Liver (tissue), 9 donors: Measurements from ENCODE around the gene YAF2. TPM values are rescaled to one million over a fixed set of nuclear protein-coding genes. Genes with fewer than 3 reads are reported as not detected.
"Not testable (repeated sequence)": the region's sequence is repeated elsewhere in the genome, so short reads cannot be mapped to it uniquely, and the experiment has no call there.

Experiments
- DNase-seq: peaks from one replicate; pipeline ENCODE4 v3.0.0-alpha.2; 2017; ENCODE audit warnings: low spot score
- H3K27ac ChIP-seq, 2 donors: one replicate each; pipeline ENCODE4 v1.7.0; 2013; ENCODE audit warnings: inconsistent platforms in 2 of 2, low read length in 2 of 2, control low read depth in 1 of 2, low read depth in 1 of 2, mild to moderate bottlenecking in 1 of 2
- H3K27me3 ChIP-seq, 4 donors: one replicate each; pipeline versions ENCODE4 v1.6.1 to v1.7.0; 2013; ENCODE audit warnings: low read length in 3 of 4, inconsistent platforms in 1 of 4, mild to moderate bottlenecking in 1 of 4, moderate library complexity in 1 of 4; ENCODE audit not compliant: control insufficient read depth in 4 of 4, insufficient read depth in 4 of 4
- H3K36me3 ChIP-seq, 4 donors: one replicate each; pipeline versions ENCODE4 v1.6.1 to v1.7.0; 2013; ENCODE audit warnings: low read length in 3 of 4, mild to moderate bottlenecking in 3 of 4, low read depth in 1 of 4, moderate library complexity in 1 of 4; ENCODE audit not compliant: control insufficient read depth in 4 of 4, insufficient read depth in 3 of 4
- H3K4me1 ChIP-seq, 4 donors: one replicate each; pipeline versions ENCODE4 v1.6.1 to v1.7.0; 2013; ENCODE audit warnings: low read length in 3 of 4, mild to moderate bottlenecking in 3 of 4, moderate library complexity in 1 of 4; ENCODE audit not compliant: control insufficient read depth in 4 of 4, insufficient read depth in 4 of 4
- H3K4me3 ChIP-seq, 3 donors: one replicate each; pipeline versions ENCODE4 v1.6.1 to v1.7.0; 2013; ENCODE audit warnings: low read length in 3 of 3, control low read depth in 1 of 3, low read depth in 1 of 3, mild to moderate bottlenecking in 1 of 3
- H3K9ac ChIP-seq, 2 donors: one replicate each; pipeline ENCODE4 v1.7.0; 2013; ENCODE audit warnings: low read length in 2 of 2, mild to moderate bottlenecking in 2 of 2, moderate library complexity in 2 of 2, control low read depth in 1 of 2, low read depth in 1 of 2
- H3K9me3 ChIP-seq, 4 donors: one replicate each; pipeline versions ENCODE4 v1.6.1 to v1.7.0; 2013; ENCODE audit warnings: low read length in 3 of 4; ENCODE audit not compliant: control insufficient read depth in 4 of 4
- ATF3 ChIP-seq: IDR thresholded peaks from 2 replicates; pipeline ENCODE4 v1.6.1; 2016; ENCODE audit warnings: antibody characterized with exemption
- EGR1 ChIP-seq, 2 donors: IDR thresholded peaks; 2 replicates each; pipeline ENCODE4 v1.6.1; 2016 to 2018; ENCODE audit warnings: antibody characterized with exemption in 2 of 2, low read depth in 2 of 2
- HNF4A ChIP-seq, 2 donors: conservative IDR thresholded peaks; 2 replicates each; pipeline ENCODE4 v1.6.1; 2016; ENCODE audit warnings: antibody characterized with exemption in 2 of 2, mild to moderate bottlenecking in 2 of 2
- HNF4G ChIP-seq: IDR thresholded peaks from 2 replicates; pipeline ENCODE4 v1.6.1; 2016; ENCODE audit warnings: antibody characterized with exemption
- JUND ChIP-seq, 2 donors: IDR thresholded peaks; 2 replicates each; pipeline ENCODE4 v1.6.1; 2016; ENCODE audit warnings: antibody characterized with exemption in 2 of 2
- RAD21 ChIP-seq, 2 donors: IDR thresholded peaks; 2 replicates each; pipeline ENCODE4 v1.6.1; 2016; ENCODE audit warnings: antibody characterized with exemption in 2 of 2, mild to moderate bottlenecking in 2 of 2
- REST ChIP-seq: IDR thresholded peaks from 2 replicates; pipeline ENCODE4 v1.6.1; 2016; ENCODE audit warnings: antibody characterized with exemption, mild to moderate bottlenecking
- TAF1 ChIP-seq: conservative IDR thresholded peaks from 2 replicates; pipeline ENCODE4 v1.6.1; 2016; ENCODE audit warnings: antibody characterized with exemption, mild to moderate bottlenecking
- WGBS: extraction: QIAGEN DNeasy Blood & Tissue Kit; methylation state at CpG from one replicate; pipeline ENCODE4 v1.1.7; 2013; 5-methylcytosine and 5-hydroxymethylcytosine counted together
- polyA plus RNA-seq, 2 donors: library from polyadenylated mRNA; stranded (reverse) in 1 of 2; unstranded in 1 of 2; fragments of 200-250 nt in 1 of 2; fragments of >200 nt in 1 of 2; fragmentation: Nextera tagmentation in 1 of 2; extraction: Ambion mirVana in 1 of 2; gene quantifications; one replicate each; pipeline versions ENCODE4 v1.2.1 to v1.2.3, GENCODE V29; 2013 to 2015
- total RNA-seq, 2 donors: library from RNA; depleted of rRNA; stranded (reverse); fragments of >200 nt; gene quantifications; one replicate each; pipeline ENCODE4 v1.2.3, GENCODE V29; 2014
- donor health status: healthy.
- donor health status: healthy.
- donor health status: healthy.
- donor health status: healthy.
- donor health status: healthy.

The YAF2 gene
- total and polyA plus RNA-seq, 4 donors, result 7.3 to 22.9 (median 16.2) TPM

GRCh38 chr12:42255221-42255865 lies 17.3 kb upstream of the YAF2 start:
- H3K27ac ChIP-seq, result no peak overlapping the region
- H3K4me3 ChIP-seq, result no peak overlapping the region
- TF ChIP-seq HNF4G (no peak), RAD21 (IDR thresholded peaks at IDR 0.05) (peak in 1 of 2 donors; percentile 29), REST (no peak), HNF4A (conservative IDR thresholded peaks at IDR 0.05) (no peak)
- no peak for DNase-seq
- no peaks in the 10 kb centered on the region for H3K9me3 ChIP-seq
- H3K36me3 ChIP-seq, result no peaks in the 10 kb centered on the region
- H3K4me1 ChIP-seq, result no peaks in the 10 kb centered on the region
- WGBS, result 96% methylated on average over 2 of the region's 2 CpGs
- H3K27me3 ChIP-seq, result no peaks in the 10 kb centered on the region
- no peak overlapping the region for H3K9ac ChIP-seq

- 98% methylated on average over 1 of the region's 1 CpG for WGBS
- not testable (repeated sequence) for H3K4me1 ChIP-seq, H3K27me3 ChIP-seq, H3K27ac ChIP-seq, DNase-seq, H3K9ac ChIP-seq, H3K9me3 ChIP-seq, H3K36me3 ChIP-seq, H3K4me3 ChIP-seq
These were observed 14.6 kb upstream of the YAF2 start for GRCh38 chr12:42252645-42253044.

GRCh38 chr12:42249033-42249432 lies 11.0 kb upstream of the YAF2 start:
- not testable (repeated sequence) for H3K4me1 ChIP-seq, H3K27me3 ChIP-seq, H3K9ac ChIP-seq, DNase-seq, H3K4me3 ChIP-seq, H3K36me3 ChIP-seq, H3K9me3 ChIP-seq, H3K27ac ChIP-seq
- 92% methylated on average over 3 of the region's 3 CpGs for WGBS

- no peak for TF ChIP-seq JUND (IDR thresholded peaks at IDR 0.05)
- TF ChIP-seq ATF3, result no peak
- TF ChIP-seq TAF1, result no peak
- TF ChIP-seq EGR1 (IDR thresholded peaks at IDR 0.05; ENCODE audit: low read depth in 2 of 2), result no peak
- H3K9me3 ChIP-seq, result no peaks in the 10 kb centered on the region
These were observed 2.2 kb upstream of the YAF2 start for GRCh38 chr12:42240131-42240750.

More at GRCh38 chr12:42240131-42240750, 2.2 kb upstream of the YAF2 start:
- Histone ChIP-seq H3K9ac (no peak overlapping the region), H3K4me1 (peaks cover 5 to 25% (median 15%) of the 10 kb centered on the region in 4 donors), H3K27ac (no peak overlapping the region), H3K36me3 (no peaks in the 10 kb centered on the region), H3K4me3 (no peak overlapping the region), H3K27me3 (no peaks in the 10 kb centered on the region)
- 92% methylated on average over 11 of the region's 11 CpGs for WGBS
- DNase-seq, result no peak
